Activated CD4-positive, alpha-beta memory T cell treated with anti-CD3 and anti-CD28 coated beads for 36 hours (primary cell): Measurements from ENCODE around the gene PNRC1. TPM values are rescaled to one million over a fixed set of nuclear protein-coding genes. Genes with fewer than 3 reads are reported as not detected.
"Not testable (repeated sequence)": the region's sequence is repeated elsewhere in the genome, so short reads cannot be mapped to it uniquely, and the experiment has no call there.

Experiments used
- CTCF ChIA-PET: fragments of 350-600 bp; sonication (Branson Sonifier 250); formaldehyde crosslinking; loops from one replicate; lab custom pipeline; 2021; ENCODE audit warnings: antibody characterized with exemption, inconsistent platforms; lab: Charles Lee
- POLR2A ChIA-PET: fragments of 350-600 bp; sonication (Branson Sonifier 250); formaldehyde crosslinking; loops from one replicate; lab custom pipeline; 2021; ENCODE audit warnings: antibody characterized with exemption; lab: Charles Lee
- DNase-seq: peaks from one replicate; pipeline ENCODE4 v3.0.0-alpha.2; 2020
- H3K27ac Mint-ChIP-seq: one replicate; pipeline ENCODE4 v1.8.0; 2021; ENCODE audit warnings: mixed read lengths
- H3K27me3 Mint-ChIP-seq: one replicate; pipeline ENCODE4 v1.8.0; 2021; ENCODE audit warnings: mixed read lengths
- H3K36me3 Mint-ChIP-seq: one replicate; pipeline ENCODE4 v1.8.0; 2021; ENCODE audit warnings: mixed read lengths
- H3K4me1 Mint-ChIP-seq: one replicate; pipeline ENCODE4 v1.8.0; 2021; ENCODE audit warnings: low read depth, mixed read lengths
- H3K4me3 Mint-ChIP-seq: one replicate; pipeline ENCODE4 v1.8.0; 2021; ENCODE audit warnings: mild to moderate bottlenecking, mixed read lengths
- H3K9me3 Mint-ChIP-seq: one replicate; pipeline ENCODE4 v1.8.0; 2021; ENCODE audit warnings: mixed read lengths
- intact Hi-C: fragments of 100-400 bp; cut with micrococcal nuclease; formaldehyde crosslinking; loops from one replicate; pipeline ENCODE4 v1.15.1; 2023
- total RNA-seq, 2 experiments: library from RNA; stranded (reverse); gene quantifications; one replicate each; pipeline ENCODE4 v1.2.3, GENCODE V29; 2021

PNRC1 gene
- total RNA-seq, 2 experiments from 2014 or later, result 95.1 TPM

DNA sequence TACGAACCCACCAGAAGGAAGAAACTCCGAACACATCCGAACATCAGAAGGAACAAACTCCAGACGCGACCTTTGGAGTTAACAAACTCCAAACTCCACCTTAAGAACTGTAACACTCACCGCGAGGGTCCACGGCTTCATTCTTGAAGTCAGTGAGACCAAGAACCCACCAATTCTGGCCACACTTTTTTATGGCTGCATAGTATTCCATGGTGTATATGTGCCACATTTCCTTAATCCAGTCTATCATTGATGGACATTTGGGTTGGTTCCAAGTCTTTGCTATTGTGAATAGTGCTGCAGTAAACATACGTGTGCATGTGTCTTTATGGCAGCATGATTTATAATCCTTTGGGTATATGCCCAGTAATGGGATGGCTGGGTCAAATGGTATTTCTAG is 14.4 kb upstream of the PNRC1 start:
- H3K4me1 Mint-ChIP-seq, H3K27me3 Mint-ChIP-seq, CTCF ChIA-PET, H3K27ac Mint-ChIP-seq, POLR2A ChIA-PET, H3K9me3 Mint-ChIP-seq, intact Hi-C loops, DNase-seq, H3K36me3 Mint-ChIP-seq, H3K4me3 Mint-ChIP-seq: not testable (repeated sequence)

DNA sequence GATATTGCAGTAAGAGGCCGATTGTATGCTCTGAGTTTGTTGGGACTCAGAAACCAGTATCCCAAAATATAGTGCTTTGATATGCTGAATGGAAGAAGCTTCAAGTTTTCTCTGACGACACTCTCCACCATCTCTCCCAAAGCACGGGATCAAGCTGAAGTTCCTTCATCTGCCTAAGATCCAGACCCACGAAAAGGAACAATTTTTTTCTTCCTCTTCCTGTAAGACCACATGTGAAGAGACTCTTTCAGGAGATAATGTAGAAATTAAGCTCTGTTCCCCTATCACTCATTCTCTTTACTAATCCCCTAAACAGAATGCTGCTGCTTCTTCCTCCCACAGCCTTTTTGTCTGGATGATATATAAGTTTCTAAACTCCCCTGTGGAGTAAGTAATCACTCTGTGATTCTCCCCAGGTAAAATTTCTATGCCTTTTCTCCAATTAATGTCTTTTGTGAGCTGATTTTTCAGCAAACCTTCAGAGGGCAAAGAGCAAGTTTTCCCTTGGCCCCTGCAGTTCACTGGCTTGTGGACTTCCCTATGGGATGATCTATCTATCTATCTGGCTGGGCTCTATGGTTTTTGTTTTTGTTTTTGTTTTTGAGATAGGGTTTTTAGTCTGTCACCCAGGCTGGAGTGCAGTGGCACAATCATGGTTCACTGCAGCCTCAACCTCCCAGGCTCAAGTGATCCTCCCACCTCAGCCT is 13.5 kb upstream of the PNRC1 start:
- CTCF ChIA-PET, result no interaction called here
- POLR2A ChIA-PET, result interaction anchor here (1.8 kb wide), 1 partner anchor 15 kb away, joined by 5 read pairs; no protein-coding TSS in a partner anchor
- H3K36me3 Mint-ChIP-seq, result no peaks in the 10 kb centered on the region

DNA sequence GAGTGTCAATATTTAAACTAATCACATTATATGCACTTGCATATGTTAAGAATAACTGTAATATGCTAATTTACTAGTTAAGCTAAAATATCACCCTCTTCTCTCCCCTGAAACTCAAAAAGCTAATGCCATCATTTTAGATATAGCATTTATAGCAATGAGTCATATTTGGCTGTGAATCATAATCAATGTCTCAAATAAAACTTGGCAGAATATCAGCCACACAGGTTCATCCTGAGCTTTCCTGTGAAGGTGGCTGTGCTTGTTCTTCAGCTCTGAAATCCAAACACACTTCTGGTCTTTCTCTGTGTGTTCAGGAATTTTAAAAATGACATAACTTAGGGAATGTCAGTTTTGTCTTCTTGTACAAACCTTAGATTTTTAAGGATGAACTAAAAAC is 12.8 kb upstream of the PNRC1 start:
- H3K27ac Mint-ChIP-seq, result no peak overlapping the region
- H3K4me3 Mint-ChIP-seq, result no peak overlapping the region
- no peaks in the 10 kb centered on the region for H3K9me3 Mint-ChIP-seq
- H3K27me3 Mint-ChIP-seq, result peaks cover 2% of the 10 kb centered on the region
- no peaks in the 10 kb centered on the region for H3K4me1 Mint-ChIP-seq
- CTCF ChIA-PET, result no interaction called here
- no peak for DNase-seq
- POLR2A ChIA-PET, result interaction anchor here (1.8 kb wide), 1 partner anchor 14 kb away, joined by 5 read pairs; no protein-coding TSS in a partner anchor
- no peaks in the 10 kb centered on the region for H3K36me3 Mint-ChIP-seq
- intact Hi-C loops, result no loop called here

More for the DNA sequence above, 13.5 kb upstream of the PNRC1 start:
- Mint-ChIP-seq H3K4me1 (peaks cover 2% of the 10 kb centered on the region), H3K4me3 (no peak overlapping the region), H3K27ac (no peak overlapping the region), H3K9me3 (no peaks in the 10 kb centered on the region), H3K27me3 (peaks cover 2% of the 10 kb centered on the region)
- intact Hi-C loops, result no loop called here
- no peak for DNase-seq

DNA sequence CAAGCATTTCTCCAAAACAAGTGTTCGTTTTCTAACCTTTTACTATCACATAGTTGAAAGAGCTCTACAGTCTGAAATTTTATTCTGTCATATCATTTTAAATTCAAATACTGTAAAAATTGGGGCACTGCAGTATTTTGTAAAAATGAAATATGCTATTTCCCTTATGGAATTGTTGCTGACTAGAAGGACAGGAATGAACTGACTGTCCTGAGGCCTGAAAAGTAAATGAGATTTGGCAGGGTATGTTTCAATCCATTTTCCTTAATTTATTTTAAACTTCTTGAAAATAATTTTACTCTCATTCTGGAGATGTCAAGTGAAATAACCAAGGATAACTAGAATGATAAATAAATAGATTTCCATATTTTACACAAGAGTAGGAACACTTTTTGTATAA is 11.9 kb upstream of the PNRC1 start:
- Mint-ChIP-seq H3K36me3 (no peaks in the 10 kb centered on the region), H3K4me1 (no peaks in the 10 kb centered on the region), H3K27ac (no peak overlapping the region), H3K4me3 (no peak overlapping the region), H3K27me3 (peaks cover 2% of the 10 kb centered on the region), H3K9me3 (no peaks in the 10 kb centered on the region)
- no peak for DNase-seq
- POLR2A ChIA-PET, result no interaction called here
- intact Hi-C loops, result no loop called here
- CTCF ChIA-PET, result interaction anchor here (1.1 kb wide), 1 partner anchor 11 kb away, joined by 4 read pairs; no protein-coding TSS in a partner anchor

DNA sequence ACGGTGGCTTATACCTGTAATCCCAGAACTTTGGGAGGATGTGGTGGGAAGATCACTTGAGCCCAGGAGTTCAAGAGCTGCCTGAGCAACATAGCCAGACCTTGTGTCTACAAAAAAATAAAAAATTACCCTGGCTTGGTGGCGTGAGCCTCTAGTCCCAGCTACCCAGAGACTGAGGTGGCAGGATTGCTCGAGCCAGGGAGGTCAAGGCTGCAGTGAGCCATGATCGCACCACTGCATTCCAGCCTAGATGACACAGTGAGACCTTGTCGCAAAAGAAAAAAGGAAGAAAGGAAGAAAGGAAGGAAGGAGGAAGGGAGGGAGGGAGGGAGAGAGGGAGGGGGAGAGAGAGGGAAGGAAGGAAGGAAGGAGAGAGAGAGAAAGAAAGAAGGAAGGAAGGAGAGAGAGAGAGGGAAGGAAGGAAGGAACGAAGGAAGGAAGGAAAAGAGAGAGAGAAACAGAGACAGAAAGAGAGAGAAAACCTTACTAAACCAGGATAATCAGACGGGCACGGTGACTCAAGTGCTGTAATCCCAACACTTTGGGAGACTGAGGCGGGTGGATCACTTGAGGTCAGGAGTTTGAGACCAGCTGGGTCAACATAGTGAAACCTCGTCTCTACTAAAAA is 10.9 kb upstream of the PNRC1 start:
- CTCF ChIA-PET, result interaction anchor here (1.1 kb wide), 1 partner anchor 10 kb away, joined by 4 read pairs; no protein-coding TSS in a partner anchor
- H3K36me3 Mint-ChIP-seq, result no peaks in the 10 kb centered on the region
- DNase-seq, result no peak
- intact Hi-C loops, result no loop called here
- POLR2A ChIA-PET, result no interaction called here
- H3K27me3 Mint-ChIP-seq, result peaks cover 2% of the 10 kb centered on the region
- H3K4me3 Mint-ChIP-seq, result no peak overlapping the region
- H3K9me3 Mint-ChIP-seq, result no peaks in the 10 kb centered on the region
- H3K4me1 Mint-ChIP-seq, result no peaks in the 10 kb centered on the region
- no peak overlapping the region for H3K27ac Mint-ChIP-seq

DNA sequence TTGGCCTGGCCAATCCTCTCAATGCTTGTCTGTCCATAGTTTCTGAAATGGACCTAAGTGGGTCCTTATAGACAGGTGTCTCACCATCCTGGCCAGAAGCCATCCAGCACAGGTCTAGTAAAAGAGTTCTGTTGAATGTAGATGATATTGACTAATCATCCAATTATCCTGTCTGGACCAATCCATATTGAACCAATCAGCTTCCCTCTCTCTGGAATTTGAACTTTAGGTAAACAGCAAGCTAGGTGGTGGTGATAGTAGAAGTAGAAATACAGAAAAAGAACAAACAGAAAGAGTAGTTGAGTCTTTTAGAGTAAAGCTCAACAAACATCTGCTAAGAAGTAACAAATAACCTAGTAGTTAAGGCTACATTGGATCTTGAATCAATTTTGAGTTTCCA is 9.5 kb upstream of the PNRC1 start:
- Mint-ChIP-seq H3K27ac (no peak overlapping the region), H3K27me3 (peaks cover 2% of the 10 kb centered on the region), H3K4me1 (no peaks in the 10 kb centered on the region), H3K9me3 (no peaks in the 10 kb centered on the region), H3K4me3 (no peak overlapping the region), H3K36me3 (no peaks in the 10 kb centered on the region)
- no peak for DNase-seq
- ChIA-PET CTCF (no interaction called here), POLR2A (no interaction called here)
- intact Hi-C loops, result no loop called here

DNA sequence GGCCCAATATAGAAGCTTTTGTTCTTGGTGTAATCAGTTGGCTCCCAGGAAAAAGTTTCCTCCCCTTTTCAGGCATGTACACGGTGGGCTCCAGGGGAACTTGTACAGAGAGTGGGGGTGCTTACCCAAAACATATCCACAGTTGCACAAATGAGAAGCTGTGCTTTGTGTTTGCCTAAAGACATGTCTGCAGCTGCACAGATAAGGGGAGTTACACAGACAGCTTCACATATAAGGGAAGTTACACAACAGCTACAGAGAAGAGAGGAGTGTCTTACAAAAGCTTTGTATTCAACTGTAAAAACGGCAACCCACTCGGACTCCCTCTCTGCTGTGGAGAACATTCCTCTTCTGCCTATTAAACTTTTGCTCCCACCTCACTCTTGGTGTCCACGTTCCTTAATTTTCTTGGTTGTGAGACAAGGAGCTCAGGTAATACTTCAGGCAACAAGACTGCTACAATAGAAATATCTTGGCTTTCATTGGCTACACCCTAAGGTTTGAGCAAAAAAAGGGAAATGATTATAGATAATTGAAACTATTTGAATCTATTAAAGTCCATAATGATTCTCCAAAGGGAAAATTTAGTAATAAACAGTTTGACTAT is 7.4 kb upstream of the PNRC1 start:
- no peaks in the 10 kb centered on the region for H3K27me3 Mint-ChIP-seq
- ChIA-PET POLR2A (interaction anchor here (0.6 kb wide), 1 partner anchor 14 kb away, joined by 3 read pairs; no protein-coding TSS in a partner anchor), CTCF (no interaction called here)
- no peak for DNase-seq
- H3K4me3 Mint-ChIP-seq, result no peak overlapping the region
- intact Hi-C loops, result no loop called here
- H3K27ac Mint-ChIP-seq, result no peak overlapping the region
- no peaks in the 10 kb centered on the region for H3K36me3 Mint-ChIP-seq
- H3K4me1 Mint-ChIP-seq, result peaks cover 4% of the 10 kb centered on the region
- H3K9me3 Mint-ChIP-seq, result no peaks in the 10 kb centered on the region

DNA sequence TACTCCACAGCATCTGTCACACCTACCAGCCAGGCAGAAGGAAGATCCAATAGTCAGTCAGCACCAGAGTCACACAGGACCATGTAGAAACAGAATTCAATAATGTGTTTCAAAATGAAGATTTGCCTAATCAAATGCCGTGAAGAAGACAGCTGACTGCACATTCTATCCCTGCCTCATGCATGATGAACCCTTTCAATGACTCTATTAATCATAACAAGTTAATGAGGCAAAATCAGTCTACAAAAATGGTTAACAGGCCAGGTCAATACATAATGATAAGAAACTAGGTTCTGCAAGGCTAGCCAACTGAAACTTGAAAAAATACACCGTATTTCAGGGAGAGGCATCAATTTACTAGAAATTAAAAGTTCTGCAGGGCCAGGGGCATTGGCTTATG is 6.7 kb upstream of the PNRC1 start:
- CTCF ChIA-PET, result interaction anchor here (1.3 kb wide), 1 partner anchor 91 kb away, joined by 4 read pairs; no protein-coding TSS in a partner anchor
- no peaks in the 10 kb centered on the region for H3K36me3 Mint-ChIP-seq
- no peak for DNase-seq
- H3K4me3 Mint-ChIP-seq, result no peak overlapping the region
- no peaks in the 10 kb centered on the region for H3K9me3 Mint-ChIP-seq
- H3K27ac Mint-ChIP-seq, result no peak overlapping the region
- intact Hi-C loops, result no loop called here
- H3K27me3 Mint-ChIP-seq, result no peaks in the 10 kb centered on the region
- POLR2A ChIA-PET, result no interaction called here
- peaks cover 6% of the 10 kb centered on the region for H3K4me1 Mint-ChIP-seq

DNA sequence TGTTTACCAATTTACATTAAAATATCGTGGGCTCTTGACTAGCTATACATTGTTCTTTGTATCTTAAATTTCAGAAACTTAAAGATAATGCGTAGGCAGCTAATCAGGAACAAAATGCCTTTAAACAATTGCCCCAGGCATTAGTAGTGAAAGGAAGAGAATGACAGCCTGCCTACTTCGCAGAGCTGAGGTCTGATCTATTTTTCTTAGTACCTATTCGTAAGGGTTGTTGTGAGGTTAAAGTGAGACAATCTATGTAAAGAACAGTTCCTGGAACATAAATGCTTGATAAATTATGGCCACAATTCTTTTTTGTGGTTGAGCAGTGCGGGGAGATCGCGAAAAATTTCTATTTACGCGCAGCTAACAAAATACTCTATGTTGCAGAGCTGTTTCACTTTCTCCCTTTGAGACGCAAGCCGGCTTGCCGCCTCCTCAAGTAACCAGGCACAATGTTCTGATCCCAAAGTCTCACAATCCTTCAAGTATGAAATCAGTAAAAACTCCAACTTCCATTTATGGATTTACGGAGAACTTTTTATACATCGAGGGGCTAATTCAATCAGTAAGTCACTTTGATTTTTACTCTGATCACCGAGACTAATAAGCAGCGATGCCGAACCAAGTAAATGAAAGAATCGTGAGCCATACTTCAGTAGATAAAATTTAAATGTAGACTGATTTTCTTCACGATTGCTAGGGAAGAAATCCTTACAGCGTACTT is 878 bp upstream of the PNRC1 start:
- Mint-ChIP-seq H3K27ac (peak overlapping the region; percentile 99), H3K27me3 (no peaks in the 10 kb centered on the region), H3K36me3 (peaks cover 32% of the 10 kb centered on the region), H3K9me3 (no peaks in the 10 kb centered on the region), H3K4me1 (peaks cover 24% of the 10 kb centered on the region), H3K4me3 (peak overlapping the region; percentile 93)
- CTCF ChIA-PET, result interaction anchor here (0.6 to 4.3 kb wide), 10 partner anchors 8 to 202 kb away, joined by 3 to 36 read pairs (median 4); partner anchors contain the start of gene PM20D2
- POLR2A ChIA-PET, result interaction anchor here (0.6 to 6.1 kb wide), 11 partner anchors 19 to 1528 kb away, joined by 3 to 81 read pairs (median 7); partner anchors contain the start of genes MDN1, PM20D2, RNGTT and SRSF12
- peak; percentile 71 for DNase-seq
- intact Hi-C loops, result loop anchor here (1.0 to 2.0 kb wide), 14 partner anchors 19 to 1927 kb away; partner anchors contain the start of genes AKIRIN2, CASP8AP2, LYRM2 and MAP3K7

DNA sequence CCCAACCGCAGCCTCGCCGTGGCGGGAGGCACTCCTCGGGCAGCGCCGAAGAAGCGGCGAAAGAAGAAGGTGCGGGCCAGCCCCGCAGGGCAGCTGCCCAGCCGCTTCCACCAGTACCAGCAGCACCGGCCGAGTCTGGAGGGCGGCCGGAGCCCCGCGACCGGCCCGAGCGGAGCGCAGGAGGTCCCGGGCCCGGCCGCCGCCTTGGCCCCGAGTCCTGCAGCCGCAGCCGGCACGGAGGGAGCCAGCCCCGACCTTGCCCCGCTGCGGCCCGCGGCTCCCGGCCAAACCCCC is 525 bp downstream of the PNRC1 start:
- H3K27me3 Mint-ChIP-seq, result no peaks in the 10 kb centered on the region
- H3K9me3 Mint-ChIP-seq, result no peaks in the 10 kb centered on the region
- ChIA-PET POLR2A (interaction anchor here (0.9 to 6.1 kb wide), 11 partner anchors 9 to 739 kb away, joined by 4 to 81 read pairs (median 7); partner anchors contain the start of genes MDN1, PM20D2, RNGTT and UBE2J1), CTCF (interaction anchor here (0.6 to 4.3 kb wide), 3 partner anchors 64 to 162 kb away, joined by 4 to 36 read pairs (median 22); partner anchors contain the start of gene PM20D2)
- H3K4me1 Mint-ChIP-seq, result peaks cover 33% of the 10 kb centered on the region
- peak overlapping the region; percentile 99 for H3K27ac Mint-ChIP-seq
- peak overlapping the region; percentile 93 for H3K4me3 Mint-ChIP-seq
- no peak for DNase-seq
- peaks cover 42% of the 10 kb centered on the region for H3K36me3 Mint-ChIP-seq
- intact Hi-C loops, result loop anchor here (2.0 kb wide), 5 partner anchors 36 to 1928 kb away; partner anchors contain the start of genes CASP8AP2 and MAP3K7
